GM19467 (cell line): Measurements from ENCODE around the gene KIF19.

Experiments used
- ATAC-seq: cut with Tn5 transposase; IDR thresholded peaks from one replicate; pipeline ENCODE4 v1.9.1; 2021; ENCODE audit warnings: mild to moderate bottlenecking, moderate library complexity; ENCODE audit not compliant: unreplicated experiment

KIF19 gene

DNA sequence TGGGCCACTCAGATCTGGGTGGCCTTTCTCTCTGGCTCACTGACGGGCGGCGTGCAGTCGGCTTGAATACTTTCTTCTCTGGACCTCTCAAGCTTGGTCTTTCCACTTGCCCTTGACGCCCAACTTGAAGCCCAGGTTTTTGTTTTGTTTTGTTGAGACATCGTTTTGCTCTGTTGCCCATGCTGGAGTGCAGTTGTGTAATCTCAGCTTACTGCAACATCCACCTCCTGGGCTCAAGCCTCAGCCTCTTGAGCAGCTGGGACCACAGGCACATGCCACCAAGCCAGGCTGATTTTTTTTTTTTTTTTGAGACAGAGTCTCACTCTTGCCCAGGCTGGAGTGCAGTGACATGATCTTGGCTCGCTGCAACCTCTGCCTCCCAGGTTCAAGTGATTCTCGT is 22.7 kb upstream of the KIF19 start:
- ATAC-seq = no peak

DNA sequence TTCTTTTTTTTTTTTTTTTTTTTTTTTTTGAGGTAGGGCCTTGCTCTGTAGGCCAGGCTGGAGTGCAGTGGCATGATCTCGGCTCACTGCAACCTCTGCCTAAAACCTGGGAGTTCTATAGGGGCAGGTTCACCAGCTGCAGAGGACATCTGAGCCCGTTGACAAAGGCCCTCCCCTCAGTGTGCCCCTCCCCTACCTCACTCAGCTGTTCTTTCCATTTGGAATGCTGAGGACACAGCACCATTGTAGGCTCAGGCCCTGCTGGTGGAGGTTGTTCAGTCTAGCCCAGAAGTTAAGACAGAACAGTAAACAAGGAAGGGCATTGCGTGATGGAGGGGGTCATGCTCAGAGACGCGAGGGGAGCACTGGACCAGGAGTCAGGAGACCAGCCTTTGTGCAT is 21.8 kb upstream of the KIF19 start:
- ATAC-seq = no peak

DNA sequence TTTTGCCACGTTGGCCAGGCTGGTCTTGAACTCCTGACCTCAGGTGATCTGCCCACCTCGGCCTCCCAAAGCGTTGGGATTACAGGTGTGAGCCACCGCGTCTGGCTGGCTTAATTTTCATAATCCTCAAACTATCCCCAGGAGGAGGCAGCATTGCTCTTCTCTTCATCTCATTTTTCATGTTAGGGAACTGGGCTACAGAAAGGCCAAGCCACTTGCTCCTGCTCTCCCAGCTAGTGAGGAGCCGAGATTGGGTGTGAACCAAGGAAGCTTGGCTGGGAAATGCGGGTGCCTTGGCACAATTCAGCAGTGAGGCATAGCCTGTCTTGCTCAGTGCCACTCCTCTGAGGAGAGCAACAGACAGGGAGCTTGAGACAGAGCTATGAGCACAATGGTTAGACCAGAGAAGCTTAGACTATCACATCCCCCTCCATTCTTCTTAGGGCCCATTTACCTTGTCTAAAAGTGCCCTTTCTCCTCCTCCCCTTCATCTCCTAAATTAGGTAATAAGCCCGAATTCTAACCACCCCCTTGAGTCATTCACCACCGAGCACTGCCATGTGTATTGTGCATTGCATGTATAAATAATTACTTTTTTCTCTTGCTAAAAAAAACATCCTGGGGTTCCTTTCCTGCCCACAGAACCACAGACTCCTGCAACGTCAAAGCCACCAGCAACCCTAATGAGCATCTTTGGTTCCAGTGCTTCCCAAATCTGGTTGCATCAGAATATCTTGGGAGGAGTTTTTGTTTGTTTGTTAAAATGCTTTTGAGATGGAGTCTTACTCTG is 20.0 kb upstream of the KIF19 start:
- ATAC-seq = no peak

DNA sequence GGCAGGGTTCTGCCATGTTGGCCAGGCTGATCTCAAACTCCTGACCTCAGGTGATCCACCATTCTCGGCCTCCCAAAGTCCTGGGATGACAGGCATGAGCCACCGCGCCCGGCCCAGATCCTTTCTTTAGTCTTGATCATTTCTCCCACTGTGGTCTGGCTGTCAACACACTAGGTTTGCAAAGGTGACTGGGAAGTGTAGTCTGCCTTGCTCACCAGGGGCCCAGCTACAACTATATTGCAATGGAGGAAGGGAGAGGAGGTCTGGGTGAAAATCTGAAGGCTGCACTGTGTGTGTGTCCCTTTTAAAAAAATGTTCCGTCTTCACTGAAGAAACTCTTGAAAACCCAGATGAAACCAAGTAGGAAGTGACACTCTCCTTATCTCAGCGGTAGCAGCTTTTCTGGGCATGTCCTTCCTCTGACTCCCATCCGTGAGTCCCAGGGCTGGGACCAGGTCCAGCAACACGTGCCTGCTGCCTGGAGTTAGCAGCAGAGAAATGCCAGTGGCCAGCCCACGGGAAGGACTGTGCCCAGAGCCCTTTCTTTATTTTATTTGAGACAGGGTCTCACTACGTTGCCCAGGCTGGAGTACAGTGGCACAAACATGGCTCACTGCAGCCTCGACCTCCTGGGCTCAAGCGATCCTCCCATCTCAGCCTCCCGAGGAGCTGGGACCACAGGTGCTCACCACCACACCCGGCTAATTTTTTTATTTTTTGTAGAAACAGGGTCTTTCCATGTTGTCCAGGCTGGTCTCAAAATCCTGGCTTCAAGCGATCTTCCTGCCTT is 17.8 kb upstream of the KIF19 start:
- ATAC-seq = no peak

DNA sequence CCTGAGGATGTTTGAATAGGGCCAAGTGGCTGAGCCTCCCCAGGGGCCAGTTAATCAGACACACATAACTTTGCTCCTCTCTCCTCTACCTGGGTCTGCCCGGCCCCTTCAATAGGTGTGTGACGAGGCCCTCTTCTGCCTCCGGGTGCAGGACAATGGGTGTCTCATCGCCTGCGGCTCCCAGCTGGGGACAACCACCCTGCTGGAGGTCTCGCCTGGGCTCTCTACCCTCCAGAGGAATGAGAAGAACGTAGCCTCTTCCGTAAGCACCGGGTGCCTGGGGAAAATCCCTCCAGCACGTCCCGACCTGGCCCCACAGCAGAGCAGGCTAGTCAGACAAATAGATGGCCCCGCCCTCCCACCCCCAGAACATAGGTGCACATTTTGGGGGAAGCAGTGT is 16.1 kb upstream of the KIF19 start:
- no peak for ATAC-seq

DNA sequence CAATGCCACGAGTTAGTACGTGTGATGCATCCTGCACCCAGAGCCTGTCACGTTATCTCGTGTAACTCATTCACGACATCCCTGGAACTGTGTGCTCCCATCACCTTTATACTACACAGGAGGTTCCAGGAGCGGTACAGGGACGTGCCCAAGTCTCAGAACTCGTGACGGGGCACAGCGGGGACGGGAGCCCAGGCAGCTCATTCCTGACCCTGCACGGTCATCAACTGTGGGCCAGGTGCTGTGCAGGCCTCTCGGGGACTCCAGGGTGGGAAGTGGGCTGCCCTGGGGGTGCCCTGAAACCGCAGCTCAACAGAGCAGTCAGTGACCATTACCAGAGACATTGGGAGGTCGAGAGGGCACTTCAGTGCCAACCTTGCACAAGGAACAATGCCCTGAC is 11.1 kb upstream of the KIF19 start:
- ATAC-seq = no peak

DNA sequence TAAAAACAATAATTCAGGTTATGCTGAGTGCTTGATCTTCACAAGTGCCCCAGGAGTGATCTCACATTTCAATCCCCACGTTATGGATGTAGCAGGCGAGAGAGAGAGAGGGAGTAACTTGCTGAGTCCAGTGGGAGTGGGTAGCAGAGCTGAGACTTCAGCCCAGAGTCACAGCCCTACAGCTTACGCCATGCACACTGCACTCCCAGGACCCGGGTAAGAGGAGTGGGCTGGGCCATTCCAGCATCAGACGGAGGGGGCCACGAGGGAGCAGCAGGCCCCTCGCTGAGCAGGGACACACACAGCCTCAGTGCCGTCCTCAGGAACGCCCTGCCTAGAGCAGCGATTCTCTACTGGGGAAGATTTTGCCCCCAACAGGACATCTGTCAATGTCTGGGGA is 9.8 kb upstream of the KIF19 start:
- no peak for ATAC-seq

DNA sequence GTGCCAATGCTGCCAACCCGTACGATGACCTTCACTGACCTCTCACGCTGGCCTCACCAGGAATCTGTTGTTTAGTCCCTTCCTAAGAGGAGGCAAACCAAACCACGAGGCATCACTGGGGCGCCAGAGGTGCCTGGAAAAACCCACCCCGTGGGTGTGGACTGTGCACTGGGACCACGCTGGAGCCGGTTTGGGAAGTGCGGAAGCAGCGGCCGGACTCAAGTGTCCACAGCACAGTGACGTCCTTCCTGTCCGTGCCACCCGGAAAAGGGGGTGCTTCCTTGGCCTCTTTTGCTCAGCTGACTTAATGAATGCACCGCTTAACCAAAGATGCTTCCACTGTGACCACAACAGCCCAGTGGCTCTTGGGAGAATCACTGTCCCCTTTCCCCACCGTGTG is 9.0 kb upstream of the KIF19 start:
- no peak for ATAC-seq

DNA sequence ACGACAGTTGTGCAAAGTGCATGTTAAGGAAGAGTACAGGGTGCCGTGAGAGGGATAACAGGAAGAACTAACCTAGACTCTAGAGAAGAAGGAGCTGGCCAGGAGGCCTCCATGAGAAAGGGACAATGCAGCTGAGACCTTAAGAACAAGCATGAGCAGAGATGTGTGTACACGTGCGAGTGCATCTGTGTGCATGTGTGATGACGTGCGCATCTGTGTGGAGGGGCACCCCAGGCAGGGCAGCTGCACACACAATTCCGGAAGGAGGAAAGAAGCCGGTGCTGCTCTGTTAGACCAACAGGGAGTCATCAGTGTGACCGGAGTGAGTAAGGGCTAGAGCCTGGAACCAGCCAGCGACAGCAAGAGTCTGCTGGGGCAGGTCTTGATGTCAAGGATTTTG is 7.6 kb upstream of the KIF19 start:
- ATAC-seq = no peak

DNA sequence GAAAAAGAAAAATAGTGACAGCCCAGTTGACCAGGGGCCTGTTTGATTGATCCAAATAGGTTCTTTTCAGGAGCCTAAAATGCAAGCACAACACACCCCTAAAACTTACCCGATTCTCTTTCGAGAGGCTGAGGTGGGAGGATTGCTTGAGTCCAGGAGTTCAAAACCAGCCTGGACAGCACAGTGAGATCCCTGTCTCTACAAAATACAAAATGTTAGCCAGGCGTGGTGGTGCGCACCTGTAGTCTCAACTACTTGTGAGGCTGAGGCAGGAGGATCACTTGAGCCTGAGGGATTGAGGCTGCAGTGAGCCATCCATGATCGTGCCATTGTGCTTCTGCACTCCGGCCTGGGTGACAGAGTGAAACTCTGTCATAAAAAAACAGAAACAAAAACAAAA is 1.5 kb upstream of the KIF19 start:
- ATAC-seq = no peak

DNA sequence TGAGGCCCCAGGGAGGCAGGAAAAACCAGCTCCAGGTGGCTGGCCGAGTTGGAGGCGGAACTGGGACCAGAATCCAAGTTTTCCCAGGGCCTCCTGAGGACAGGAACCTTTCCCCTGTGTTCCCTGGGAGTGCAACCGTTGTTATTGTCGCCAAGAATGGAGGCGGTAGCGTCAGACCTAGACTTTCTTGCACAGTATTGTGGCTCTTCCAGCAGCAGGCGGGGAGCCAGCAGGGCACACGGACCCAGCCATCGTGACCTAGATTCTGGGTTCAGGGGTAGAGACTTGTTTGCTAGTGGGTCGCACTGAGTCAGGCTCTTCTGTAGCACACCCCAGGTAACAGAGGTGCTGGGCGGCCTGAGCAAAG is 667 bp upstream of the KIF19 start:
- ATAC-seq = no peak

DNA sequence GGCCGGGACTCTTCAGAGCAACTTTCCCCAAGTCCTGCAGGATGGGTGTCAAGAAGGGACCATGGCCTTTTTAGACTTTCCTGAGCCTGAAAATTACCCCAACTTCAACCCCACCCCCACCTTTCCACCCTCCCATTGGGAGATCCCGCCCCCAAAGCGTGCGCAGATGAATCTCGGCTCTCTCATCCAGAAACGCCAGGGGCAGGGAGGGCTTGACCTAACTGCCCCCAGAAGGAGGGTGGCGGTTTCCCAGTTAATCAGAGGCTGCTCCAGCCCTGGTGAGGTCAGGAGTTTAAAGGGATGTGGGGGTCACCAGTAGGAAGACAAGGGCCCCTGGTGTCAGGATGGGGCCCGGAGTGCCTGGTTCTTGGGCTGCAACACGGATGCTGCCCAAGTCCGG is 480 bp downstream of the KIF19 start:
- ATAC-seq = no peak

DNA sequence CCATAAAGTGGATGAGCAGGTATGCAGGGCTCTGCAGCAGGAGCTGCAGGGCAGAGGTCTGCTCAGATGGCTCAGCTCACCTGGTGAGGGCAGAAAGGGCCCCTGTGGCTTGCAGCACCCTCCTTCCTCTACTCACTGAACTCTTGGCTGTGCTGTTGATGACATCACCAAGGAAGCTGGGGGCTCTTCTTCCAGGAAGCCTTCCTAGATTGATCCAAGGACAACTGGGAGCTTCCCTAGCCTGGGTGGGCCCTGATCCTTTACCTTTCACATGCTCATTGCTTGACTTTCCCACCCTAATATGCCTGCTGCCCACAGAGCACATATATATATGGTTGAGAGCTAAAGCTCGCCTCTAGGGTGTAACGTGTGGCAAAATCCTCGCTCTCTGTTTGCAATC is 2.5 kb downstream of the KIF19 start:
- ATAC-seq = no peak

DNA sequence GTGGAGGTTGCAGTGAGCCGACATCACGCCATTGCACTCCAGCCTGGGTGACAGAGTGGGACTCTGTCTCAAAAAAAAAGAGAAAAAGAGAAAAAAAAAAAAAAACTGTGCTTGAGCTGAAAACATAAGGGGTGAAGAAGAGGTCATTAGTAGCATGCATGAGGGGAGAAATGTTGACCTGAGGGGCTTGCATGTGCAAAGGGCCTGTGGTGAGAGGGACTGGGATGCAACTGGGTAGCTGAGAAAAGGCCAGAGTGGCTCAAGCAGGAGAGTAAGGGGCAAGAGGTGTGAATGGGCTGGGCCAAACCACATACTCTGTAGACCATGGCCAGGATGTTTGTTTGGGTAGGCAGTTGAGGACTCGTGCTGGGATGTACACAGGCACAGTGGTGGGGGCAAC is 3.4 kb downstream of the KIF19 start:
- no peak for ATAC-seq

DNA sequence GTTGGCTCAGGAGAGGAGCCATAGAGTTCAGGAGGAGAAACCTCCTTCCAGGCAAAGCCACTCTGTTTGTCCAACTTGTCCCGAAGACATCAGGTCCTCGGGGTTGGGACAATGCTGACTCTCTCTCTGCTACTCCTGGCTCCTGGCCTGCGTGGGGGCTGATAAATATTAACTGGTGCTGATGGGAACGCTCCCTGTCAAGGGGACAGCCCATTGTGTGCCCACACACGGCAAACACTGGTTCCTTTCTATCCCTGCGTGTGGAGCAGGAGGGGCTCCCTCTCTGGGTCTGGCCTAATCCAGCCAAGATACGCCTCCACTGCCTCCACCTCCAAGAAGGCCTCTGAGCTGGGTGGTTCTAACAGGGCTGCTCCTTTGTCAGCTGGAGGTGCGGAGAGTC is 4.4 kb downstream of the KIF19 start:
- no peak for ATAC-seq

DNA sequence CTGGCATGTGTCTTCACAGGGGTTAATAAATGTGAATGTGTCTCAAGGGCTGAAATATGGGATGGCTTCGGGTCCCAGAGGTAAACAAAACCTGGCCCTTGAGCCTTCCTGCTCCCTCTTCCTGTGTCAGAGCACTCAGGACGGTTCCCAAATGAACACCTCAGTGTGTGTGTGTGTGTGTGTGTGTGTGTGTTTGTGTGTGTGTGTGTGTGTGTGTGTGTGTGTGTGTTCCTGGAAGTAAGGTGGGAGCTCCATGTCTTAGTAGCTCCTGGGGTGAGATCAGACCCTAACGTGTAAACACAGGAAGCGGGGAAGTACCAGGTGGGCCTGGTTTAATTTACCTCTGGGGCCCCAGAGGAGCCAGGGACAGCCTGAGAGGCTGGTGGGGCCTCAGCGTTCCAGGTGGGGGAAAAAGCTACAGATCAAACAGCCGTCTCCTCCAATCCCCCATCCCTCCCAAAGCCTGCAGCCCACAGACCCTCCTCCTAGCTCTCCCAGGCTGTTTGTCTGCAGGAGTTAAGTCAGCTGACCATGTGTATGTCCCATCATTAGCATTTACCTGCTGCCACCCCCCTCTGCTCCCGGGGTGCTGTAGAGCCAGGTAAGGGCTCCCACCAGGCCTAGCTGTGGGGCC is 6.1 kb downstream of the KIF19 start:
- no peak for ATAC-seq

DNA sequence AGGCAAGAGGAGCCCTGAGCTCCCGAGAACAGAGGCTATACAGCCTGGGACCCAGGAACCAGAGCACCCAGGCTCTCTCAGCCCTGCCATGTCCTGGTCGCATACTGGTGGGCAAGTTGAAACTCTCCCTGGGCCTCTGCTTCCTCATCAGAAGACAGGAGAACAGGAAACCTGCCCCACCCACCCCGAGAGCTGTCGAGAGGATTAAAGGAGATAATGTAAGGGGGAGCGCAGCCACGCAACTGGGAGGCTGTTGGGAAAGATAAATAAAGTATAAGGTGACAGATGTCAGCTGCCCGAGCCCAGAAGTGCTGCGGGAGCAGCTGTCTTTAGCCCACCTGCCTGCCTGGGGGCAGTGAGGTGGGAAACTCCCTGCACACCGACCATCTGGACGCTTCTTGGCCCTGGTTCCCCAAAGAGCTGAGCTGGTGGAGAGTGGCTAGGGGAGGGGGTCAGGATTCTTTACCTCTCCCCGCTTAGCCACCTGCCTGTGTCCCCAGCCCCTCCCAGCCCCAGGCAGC is 6.8 kb downstream of the KIF19 start:
- ATAC-seq = no peak

DNA sequence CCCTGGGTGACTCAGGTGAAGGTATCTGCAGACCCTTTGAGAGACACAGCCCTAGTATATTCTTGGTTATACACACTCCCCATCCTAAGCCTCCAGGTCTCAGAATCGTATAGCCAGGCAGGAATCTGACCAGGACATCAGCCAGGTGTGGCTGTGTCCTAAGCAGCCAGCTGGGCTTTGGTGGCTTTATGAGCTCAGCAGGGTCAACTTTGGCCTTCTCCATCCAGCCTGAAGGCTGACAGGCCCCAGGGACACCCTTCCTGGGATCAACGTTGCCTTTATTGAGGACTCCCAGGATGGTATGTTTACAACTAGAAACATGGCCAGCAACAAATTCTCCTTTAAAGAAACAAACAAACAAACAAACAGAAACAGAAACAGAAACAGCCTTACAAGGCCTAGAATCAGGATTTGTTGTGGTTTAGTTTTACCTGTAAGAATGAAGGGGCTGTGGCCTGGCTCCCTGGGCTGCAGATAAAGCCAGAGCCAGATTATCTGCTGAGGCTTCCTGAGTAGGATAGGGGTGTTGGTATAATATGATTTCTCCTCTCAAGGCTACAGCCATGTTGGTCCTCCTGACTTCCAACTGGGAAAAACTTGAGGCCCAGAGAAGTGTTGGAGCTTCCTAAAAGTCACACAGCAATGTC is 8.5 kb downstream of the KIF19 start:
- ATAC-seq = no peak

DNA sequence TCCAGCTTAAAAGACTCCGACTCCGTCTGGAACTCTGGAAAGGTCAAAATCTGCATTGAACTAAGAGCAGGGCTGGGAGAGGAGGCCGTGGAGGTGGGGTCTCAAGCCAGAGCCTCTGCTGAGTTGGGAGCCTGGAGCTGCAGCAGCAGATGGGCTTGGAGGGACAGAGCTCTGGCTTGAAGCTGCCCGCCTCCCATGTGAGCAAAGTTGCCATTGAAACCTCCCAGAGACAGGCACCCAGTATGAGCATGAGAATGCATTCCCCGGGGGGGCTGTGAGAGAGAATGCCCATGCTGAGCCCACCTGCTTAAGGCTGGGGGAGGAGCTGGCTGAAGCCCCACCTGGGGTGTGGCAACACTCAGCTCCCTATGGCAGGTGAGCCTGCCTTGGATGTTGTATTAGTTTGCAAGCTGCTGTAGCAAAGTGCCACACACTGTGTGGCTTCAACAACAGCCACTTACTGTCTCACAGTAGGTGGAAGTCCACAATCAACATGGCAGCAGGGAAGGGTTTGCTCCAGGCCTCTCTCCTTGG is 9.6 kb downstream of the KIF19 start:
- no peak for ATAC-seq

DNA sequence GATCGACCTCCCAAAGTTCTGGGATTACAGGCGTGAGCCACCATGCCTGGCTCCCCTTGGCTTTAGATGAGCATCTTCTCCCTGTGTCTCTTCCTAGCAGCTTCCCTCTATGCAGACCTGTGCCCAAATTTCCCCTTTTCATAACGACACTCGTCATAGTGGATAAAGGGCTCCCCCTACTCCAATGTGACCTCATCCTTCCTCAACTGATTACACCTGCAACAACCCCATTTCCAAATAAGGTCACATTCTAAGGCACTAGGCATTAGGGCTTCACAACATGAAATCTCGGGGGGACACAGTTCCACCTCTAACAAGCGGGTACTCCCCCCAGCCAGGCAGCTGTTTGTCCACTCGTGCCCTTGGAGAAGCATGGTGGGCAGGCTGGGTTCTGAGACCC is 10.3 kb downstream of the KIF19 start:
- ATAC-seq = no peak

DNA sequence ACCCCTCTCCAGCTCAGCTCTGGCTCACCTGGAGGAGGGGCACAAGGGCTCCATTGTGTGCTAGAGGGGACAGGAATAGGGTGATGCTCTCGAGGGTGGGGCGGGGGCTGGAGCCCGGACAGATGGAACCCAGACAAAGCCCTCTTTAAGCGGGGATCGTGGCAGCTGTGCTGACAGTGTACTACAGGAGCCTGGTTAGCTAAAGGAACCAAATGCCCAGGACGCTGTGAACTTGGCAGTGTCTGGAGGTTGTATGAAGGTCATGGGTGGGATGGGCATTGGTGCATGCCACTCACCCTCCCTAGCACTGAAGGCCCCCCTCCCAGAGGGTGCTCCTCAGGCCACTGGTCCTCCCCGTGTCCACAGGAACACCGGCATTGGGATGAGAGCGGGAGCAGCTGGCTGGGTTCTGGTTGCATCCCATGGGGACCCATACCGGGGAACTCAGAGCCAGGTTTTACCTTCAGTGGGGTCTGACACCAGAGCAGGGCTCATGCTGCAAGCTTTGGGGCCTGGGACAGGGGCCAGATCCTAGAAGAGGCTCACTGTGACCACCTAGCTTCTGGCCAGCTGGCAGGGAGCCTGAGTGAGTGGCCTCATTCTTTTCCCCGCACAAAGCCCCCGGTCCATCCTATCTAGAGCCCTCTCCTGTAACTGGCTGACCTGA is 11.9 kb downstream of the KIF19 start:
- ATAC-seq = no peak
